H9 (cell line): ENCODE results near the gene ZNF490. TPM values are rescaled to one million over a fixed set of nuclear protein-coding genes. Genes with fewer than 3 reads are reported as not detected.

Source experiments
- DNase-seq: peaks from one replicate; pipeline ENCODE4 v3.0.0-alpha.2; 2017
- H2AFZ ChIP-seq: one replicate; pipeline ENCODE4 v1.6.1; 2013; ENCODE audit warnings: mild to moderate bottlenecking, low read length, control low read depth, moderate library complexity
- H2AK5ac ChIP-seq: 2 replicates; pipeline ENCODE4 v1.6.1; 2013; ENCODE audit warnings: low read length, control low read depth, mixed read lengths; ENCODE audit not compliant: insufficient read length
- H2BK120ac ChIP-seq: one replicate; pipeline ENCODE4 v1.6.1; 2013; ENCODE audit warnings: low read depth, mild to moderate bottlenecking, low read length, control low read depth, inconsistent platforms; ENCODE audit not compliant: poor library complexity, severe bottlenecking
- H2BK12ac ChIP-seq: 2 replicates; pipeline ENCODE4 v1.6.1; 2013; ENCODE audit warnings: low read length, control low read depth, mixed read lengths, low read depth; ENCODE audit not compliant: insufficient read length
- H2BK15ac ChIP-seq: 2 replicates; pipeline ENCODE4 v1.6.1; 2013; ENCODE audit warnings: low read depth, low read length, control low read depth
- H2BK20ac ChIP-seq: one replicate; pipeline ENCODE4 v1.6.1; 2013; ENCODE audit warnings: low read depth, mild to moderate bottlenecking, low read length, control low read depth, inconsistent platforms; ENCODE audit not compliant: poor library complexity, severe bottlenecking
- H2BK5ac ChIP-seq: 2 replicates; pipeline ENCODE4 v1.6.1; 2013; ENCODE audit warnings: low read length, control low read depth, mixed read lengths; ENCODE audit not compliant: insufficient read length
- H3K14ac ChIP-seq: 2 replicates; pipeline ENCODE4 v1.6.1; 2013; ENCODE audit warnings: low read length, control low read depth; ENCODE audit not compliant: insufficient read depth
- H3K18ac ChIP-seq: 2 replicates; pipeline ENCODE4 v1.6.1; 2013; ENCODE audit warnings: low read depth, mild to moderate bottlenecking, mixed read lengths, low read length, control low read depth; ENCODE audit not compliant: insufficient read length
- H3K23ac ChIP-seq: 2 replicates; pipeline ENCODE4 v1.6.1; 2013; ENCODE audit warnings: low read length, control low read depth, mixed read lengths, low read depth; ENCODE audit not compliant: insufficient read length
- H3K23me2 ChIP-seq: 2 replicates; pipeline ENCODE4 v1.6.1; 2013; ENCODE audit warnings: low read depth, mild to moderate bottlenecking, mixed read lengths, low read length, control low read depth; ENCODE audit not compliant: insufficient read length, poor library complexity, severe bottlenecking
- H3K27ac ChIP-seq: 2 replicates; pipeline ENCODE4 v1.5.1; 2013; ENCODE audit warnings: low read length, control low read depth, mixed read lengths, low read depth; ENCODE audit not compliant: insufficient read length
- H3K27me3 ChIP-seq: 2 replicates; pipeline ENCODE4 v1.6.1; 2013; ENCODE audit warnings: low read length, control low read depth, inconsistent platforms; ENCODE audit not compliant: insufficient read depth
- H3K4ac ChIP-seq: 2 replicates; pipeline ENCODE4 v1.6.1; 2013; ENCODE audit warnings: low read depth, mild to moderate bottlenecking, control low read depth, inconsistent platforms, low read length, moderate library complexity
- H3K4me1 ChIP-seq: 2 replicates; pipeline ENCODE4 v1.6.1; 2013; ENCODE audit warnings: low read length, control low read depth, inconsistent platforms; ENCODE audit not compliant: insufficient read depth
- H3K4me2 ChIP-seq: 2 replicates; pipeline ENCODE4 v1.6.1; 2013; ENCODE audit warnings: low read length, control low read depth, mixed read lengths; ENCODE audit not compliant: insufficient read length, insufficient read depth
- H3K56ac ChIP-seq: 2 replicates; pipeline ENCODE4 v1.6.1; 2013; ENCODE audit warnings: low read depth, mild to moderate bottlenecking, mixed read lengths, low read length, control low read depth; ENCODE audit not compliant: insufficient read length
- H3K79me1 ChIP-seq: 2 replicates; pipeline ENCODE4 v1.6.1; 2013; ENCODE audit warnings: low read depth, mild to moderate bottlenecking, moderate library complexity, low read length, control low read depth, inconsistent platforms; ENCODE audit not compliant: insufficient read depth, poor library complexity, severe bottlenecking
- H3K79me2 ChIP-seq: 2 replicates; pipeline ENCODE4 v1.6.1; 2013; ENCODE audit warnings: low read length, control low read depth, inconsistent platforms; ENCODE audit not compliant: insufficient read depth
- H3K9ac ChIP-seq: 2 replicates; pipeline ENCODE4 v1.6.1; 2013; ENCODE audit warnings: low read length, control low read depth, mixed read lengths; ENCODE audit not compliant: insufficient read length; ENCODE audit errors: extremely low read depth
- H3K9me3 ChIP-seq: one replicate; pipeline ENCODE4 v1.6.1; 2013; ENCODE audit warnings: low read depth, low read length, inconsistent platforms; ENCODE audit not compliant: control insufficient read depth
- H3T11ph ChIP-seq: one replicate; pipeline ENCODE4 v1.6.1; 2013; ENCODE audit warnings: mild to moderate bottlenecking, low read length, control low read depth, inconsistent platforms
- H4K20me1 ChIP-seq: one replicate; pipeline ENCODE4 v1.6.1; 2013; ENCODE audit not compliant: control insufficient read depth, insufficient read length, insufficient read depth
- H4K5ac ChIP-seq: 2 replicates; pipeline ENCODE4 v1.6.1; 2013; ENCODE audit warnings: low read depth, mild to moderate bottlenecking, mixed read lengths, low read length, control low read depth; ENCODE audit not compliant: insufficient read length
- H4K8ac ChIP-seq: replicated peaks from 2 replicates; pipeline ENCODE4 v1.6.1; 2013; ENCODE audit warnings: low read length, control low read depth, mixed read lengths, low read depth; ENCODE audit not compliant: insufficient read length
- H4K91ac ChIP-seq: 2 replicates; pipeline ENCODE4 v1.6.1; 2013; ENCODE audit warnings: low read depth, mild to moderate bottlenecking, moderate library complexity, mixed read lengths, low read length, control low read depth; ENCODE audit not compliant: insufficient read length
- H3K27ac Mint-ChIP-seq, 3 experiments: 2 replicates in 2 of 3; 3 replicates in 1 of 3; pipeline ENCODE4 v1.8.0; 2020 to 2021; ENCODE audit warnings: mixed read lengths in 3 of 3, mild to moderate bottlenecking in 1 of 3, moderate library complexity in 1 of 3
- H3K27me3 Mint-ChIP-seq: 2 replicates; pipeline ENCODE4 v1.8.0; 2021; ENCODE audit warnings: low read depth, mild to moderate bottlenecking, moderate library complexity, mixed read lengths
- H3K36me3 Mint-ChIP-seq, 3 experiments: 2 replicates in 2 of 3; 3 replicates in 1 of 3; pipeline ENCODE4 v1.8.0; 2020 to 2021; ENCODE audit warnings: low read depth in 3 of 3, mixed read lengths in 3 of 3; ENCODE audit not compliant: insufficient read depth in 1 of 3
- H3K4me1 Mint-ChIP-seq, 2 experiments: 2 replicates each; pipeline ENCODE4 v1.8.0; 2020; ENCODE audit warnings: mixed read lengths in 2 of 2
- H3K4me3 Mint-ChIP-seq, 2 experiments: 2 replicates in 1 of 2; 3 replicates in 1 of 2; pipeline ENCODE4 v1.8.0; 2020 to 2021; ENCODE audit warnings: mild to moderate bottlenecking in 2 of 2, mixed read lengths in 2 of 2, moderate library complexity in 1 of 2
- H3K9me3 Mint-ChIP-seq, 2 experiments: 2 replicates in 1 of 2; 3 replicates in 1 of 2; pipeline ENCODE4 v1.8.0; 2020; ENCODE audit warnings: mild to moderate bottlenecking in 2 of 2, mixed read lengths in 2 of 2, moderate library complexity in 1 of 2
- WGBS: extraction: QIAGEN DNeasy Blood & Tissue Kit; methylation state at CpG from one replicate; pipeline ENCODE4 v1.1.7; 2013; ENCODE audit warnings: missing lambda C conversion rate, low lambda C conversion rate, mixed read lengths; ENCODE audit not compliant: insufficient read length; ENCODE audit errors: extremely low coverage; 5-methylcytosine and 5-hydroxymethylcytosine counted together
- total RNA-seq: library from RNA; stranded (reverse); gene quantifications from 2 replicates; pipeline ENCODE4 v1.2.1, GENCODE V29; 2021
- TF ChIP-seq, protein P1 (sequence below): fragments of 200-600 bp; sonication (generic); conservative IDR thresholded peaks from 3 replicates; pipeline ENCODE4 v1.8.0; 2021; ENCODE audit warnings: antibody characterized with exemption, mild to moderate bottlenecking

The ZNF490 gene
- total RNA-seq, 1 experiment from 2014 or later = 10.1 TPM

- Histone ChIP-seq H2BK5ac (no peak overlapping the region), H4K91ac (peak overlapping the region; percentile 60), H2BK120ac (peak overlapping the region; percentile 73), H3K9me3 (no peaks in the 10 kb centered on the region), H3K79me1 (peaks cover 3% of the 10 kb centered on the region), H3K56ac (no peak overlapping the region), H3K18ac (peak overlapping the region; percentile 65), H3K9ac (peak overlapping the region; percentile 94), H3K79me2 (peaks cover 12% of the 10 kb centered on the region; the same call in 1 of the 2 replicates), H3K4ac (no peak overlapping the region; the same call in 1 of the 2 replicates), H4K8ac (no peak overlapping the region), H3K4me2 (peak overlapping the region; percentile 93), H2BK12ac (no peak overlapping the region), H3K27me3 (no peaks in the 10 kb centered on the region), H2BK20ac (no peak overlapping the region), H3T11ph (no peak overlapping the region), H2BK15ac (no peak overlapping the region), H3K27ac (peak overlapping the region; percentile 59), H3K23me2 (peaks cover 9% of the 10 kb centered on the region), H3K4me1 (no peaks in the 10 kb centered on the region), H2AFZ (no peak overlapping the region), H3K14ac (peak overlapping the region; percentile 87), H3K23ac (no peak overlapping the region), H2AK5ac (no peak overlapping the region), H4K5ac (no peak overlapping the region), H4K20me1 (no peaks in the 10 kb centered on the region)
- Mint-ChIP-seq H3K36me3 (peaks cover 21 to 31% (median 28%) of the 10 kb centered on the region in 3 experiments; a peak in 6 of 7 replicates), H3K27me3 (no peaks in the 10 kb centered on the region), H3K4me1 (peaks cover 3 to 6% of the 10 kb centered on the region in 2 experiments; a peak in 2 of 4 replicates), H3K27ac (peak overlapping the region; percentile 97 to 100 (median 100)), H3K4me3 (peak overlapping the region; percentile 99 to 100), H3K9me3 (no peaks in the 10 kb centered on the region; a peak in 1 of 5 replicates)
- DNase-seq = peak; percentile 66
- no CpG with 5 or more reads among the region's 10 CpGs for WGBS
- TF ChIP-seq, protein P1, sequence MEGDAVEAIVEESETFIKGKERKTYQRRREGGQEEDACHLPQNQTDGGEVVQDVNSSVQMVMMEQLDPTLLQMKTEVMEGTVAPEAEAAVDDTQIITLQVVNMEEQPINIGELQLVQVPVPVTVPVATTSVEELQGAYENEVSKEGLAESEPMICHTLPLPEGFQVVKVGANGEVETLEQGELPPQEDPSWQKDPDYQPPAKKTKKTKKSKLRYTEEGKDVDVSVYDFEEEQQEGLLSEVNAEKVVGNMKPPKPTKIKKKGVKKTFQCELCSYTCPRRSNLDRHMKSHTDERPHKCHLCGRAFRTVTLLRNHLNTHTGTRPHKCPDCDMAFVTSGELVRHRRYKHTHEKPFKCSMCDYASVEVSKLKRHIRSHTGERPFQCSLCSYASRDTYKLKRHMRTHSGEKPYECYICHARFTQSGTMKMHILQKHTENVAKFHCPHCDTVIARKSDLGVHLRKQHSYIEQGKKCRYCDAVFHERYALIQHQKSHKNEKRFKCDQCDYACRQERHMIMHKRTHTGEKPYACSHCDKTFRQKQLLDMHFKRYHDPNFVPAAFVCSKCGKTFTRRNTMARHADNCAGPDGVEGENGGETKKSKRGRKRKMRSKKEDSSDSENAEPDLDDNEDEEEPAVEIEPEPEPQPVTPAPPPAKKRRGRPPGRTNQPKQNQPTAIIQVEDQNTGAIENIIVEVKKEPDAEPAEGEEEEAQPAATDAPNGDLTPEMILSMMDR = no peak
These were observed 717 bp upstream of the ZNF490 start for GRCh38 chr19:12611361-12611699.
